NCI-H1092 treated with DMSO at 0.1 percent for 48 hours (cell line): ENCODE results near the gene POM121C.
"Not testable (repeated sequence)": the region's sequence is repeated elsewhere in the genome, so short reads cannot be mapped to it uniquely, and the experiment has no call there.

ENCODE experiments used
- DNase-seq: peaks from one replicate; lab custom pipeline; 2025; lab: John Stamatoyannopoulos, UW

The POM121C gene

GRCh38 chr7:75393194-75393593, 92.9 kb downstream of the POM121C start:
- DNase-seq: not testable (repeated sequence)

GRCh38 chr7:75374519-75375317, 111.4 kb downstream of the POM121C start:
- not testable (repeated sequence) for DNase-seq

- DNase-seq: not testable (repeated sequence)
Observed at GRCh38 chr7:75374144-75374518, 112.0 kb downstream of the POM121C start.

GRCh38 chr7:75367313-75367712, 118.8 kb downstream of the POM121C start:
- not testable (repeated sequence) for DNase-seq
